ENCODE results near the gene PDGFA. TPM values are rescaled to one million over a fixed set of nuclear protein-coding genes. Genes with fewer than 3 reads are reported as not detected.

PDGFA gene
- total RNA-seq, 1 donor from 2014 or later: 9.8 TPM

- Mint-ChIP-seq H3K4me1 (peaks cover 4% of the 10 kb centered on the region), H3K27me3 (ENCODE audit: insufficient read depth, low read depth) (peaks cover 7% of the 10 kb centered on the region), H3K36me3 (no peaks in the 10 kb centered on the region), H3K9me3 (no peaks in the 10 kb centered on the region), H3K4me3 (no peak overlapping the region), H3K27ac (no peak overlapping the region)
- Histone ChIP-seq H3K9me3 (ENCODE audit: low read depth) (no peaks in the 10 kb centered on the region), H2AFZ (replicated peaks) (no peak overlapping the region), H3K27ac (no peak overlapping the region), H3F3A (ENCODE audit: low read depth) (no peaks in the 10 kb centered on the region), H3K27me3 (no peaks in the 10 kb centered on the region), H3K4me2 (no peak overlapping the region), H3K79me2 (ENCODE audit: low read depth) (no peaks in the 10 kb centered on the region), H3K4me3 (no peak overlapping the region), H3K9ac (no peak overlapping the region), H3K4me1 (no peaks in the 10 kb centered on the region), H3K36me3 (no peaks in the 10 kb centered on the region), H4K20me1 (ENCODE audit: low read depth) (no peaks in the 10 kb centered on the region)
- TF ChIP-seq CTCF (IDR thresholded peaks at IDR 0.05): no peak
- no peak for TF ChIP-seq EZH2phosphoT487 (IDR thresholded peaks at IDR 0.05)
- TF ChIP-seq EZH2 (IDR thresholded peaks at IDR 0.05): no peak
- no peak for DNase-seq (ENCODE audit: low spot score)
Measured at GRCh38 chr7:562789-563628, 43.4 kb upstream of the PDGFA start.

- peaks cover 4% of the 10 kb centered on the region for H3K4me1 Mint-ChIP-seq
- no peak overlapping the region for H3K27ac Mint-ChIP-seq
Measured at GRCh38 chr7:562374-562675, 42.7 kb upstream of the PDGFA start.

GRCh38 chr7:561631-562373, 42.2 kb upstream of the PDGFA start:
- Histone ChIP-seq H3K4me2 (no peak overlapping the region), H3K79me2 (ENCODE audit: low read depth) (no peaks in the 10 kb centered on the region), H3K27me3 (no peaks in the 10 kb centered on the region), H3K4me1 (no peaks in the 10 kb centered on the region), H3K27ac (no peak overlapping the region), H3K9ac (no peak overlapping the region), H3K4me3 (no peak overlapping the region), H2AFZ (replicated peaks) (no peak overlapping the region), H3K9me3 (ENCODE audit: low read depth) (no peaks in the 10 kb centered on the region), H4K20me1 (ENCODE audit: low read depth) (no peaks in the 10 kb centered on the region), H3F3A (ENCODE audit: low read depth) (no peaks in the 10 kb centered on the region), H3K36me3 (no peaks in the 10 kb centered on the region)
- TF ChIP-seq CTCF (IDR thresholded peaks at IDR 0.05) (no peak), EZH2phosphoT487 (IDR thresholded peaks at IDR 0.05) (no peak), EZH2 (IDR thresholded peaks at IDR 0.05) (no peak)
- no peak for DNase-seq (ENCODE audit: low spot score)
- no peak overlapping the region for H3K4me3 Mint-ChIP-seq
- no peaks in the 10 kb centered on the region for H3K36me3 Mint-ChIP-seq
- H3K9me3 Mint-ChIP-seq: no peaks in the 10 kb centered on the region
- H3K27ac Mint-ChIP-seq: peak overlapping the region; percentile 59
- peaks cover 7% of the 10 kb centered on the region for H3K27me3 Mint-ChIP-seq (ENCODE audit: insufficient read depth, low read depth)
- H3K4me1 Mint-ChIP-seq: peaks cover 4% of the 10 kb centered on the region

More at GRCh38 chr7:562374-562675, 42.7 kb upstream of the PDGFA start:
- Histone ChIP-seq H3K4me3 (no peak overlapping the region), H3K27ac (no peak overlapping the region), H3K4me1 (no peaks in the 10 kb centered on the region), H2AFZ (replicated peaks) (no peak overlapping the region), H3F3A (ENCODE audit: low read depth) (no peaks in the 10 kb centered on the region), H3K27me3 (no peaks in the 10 kb centered on the region), H3K9ac (no peak overlapping the region), H3K4me2 (no peak overlapping the region), H3K79me2 (ENCODE audit: low read depth) (no peaks in the 10 kb centered on the region), H3K36me3 (no peaks in the 10 kb centered on the region), H4K20me1 (ENCODE audit: low read depth) (no peaks in the 10 kb centered on the region), H3K9me3 (ENCODE audit: low read depth) (no peaks in the 10 kb centered on the region)
- no peaks in the 10 kb centered on the region for H3K9me3 Mint-ChIP-seq
- TF ChIP-seq EZH2 (IDR thresholded peaks at IDR 0.05): no peak
- TF ChIP-seq CTCF (IDR thresholded peaks at IDR 0.05): no peak
- no peak for TF ChIP-seq EZH2phosphoT487 (IDR thresholded peaks at IDR 0.05)
- no peak for DNase-seq (ENCODE audit: low spot score)
- peaks cover 7% of the 10 kb centered on the region for H3K27me3 Mint-ChIP-seq (ENCODE audit: insufficient read depth, low read depth)
- no peaks in the 10 kb centered on the region for H3K36me3 Mint-ChIP-seq
- H3K4me3 Mint-ChIP-seq: no peak overlapping the region
